Activated CD4-positive, alpha-beta T cell treated with anti-CD3 and anti-CD28 coated beads, Interleukin-2, Interleukin-6, amounts not matched to agents 100 ng/mL and 50 ng/mL, durations not matched to agents 16 hours and 8 hours (primary cell): Measurements from ENCODE around the gene C1QTNF3.
"Not testable (repeated sequence)": the region's sequence is repeated elsewhere in the genome, so short reads cannot be mapped to it uniquely, and the experiment has no call there.

ENCODE experiments used
- DNase-seq: peaks from one replicate; pipeline ENCODE4 v3.0.0-alpha.2; 2020

Gene C1QTNF3

GRCh38 chr5:34043099-34043876, at the start of gene C1QTNF3:
C1QTNF3 (minus strand) TSS chr5:34043213; CDS start chr5:34043125, 88 bp downstream.
- no peak for DNase-seq

- not testable (repeated sequence) for DNase-seq
Observed at GRCh38 chr5:34091039-34091438, 48.0 kb upstream of the C1QTNF3 start.

GRCh38 chr5:34089802-34090201, 46.8 kb upstream of the C1QTNF3 start:
- DNase-seq = not testable (repeated sequence)

- not testable (repeated sequence) for DNase-seq
Observed at GRCh38 chr5:34087728-34088127, 44.7 kb upstream of the C1QTNF3 start.

GRCh38 chr5:34083898-34084297, 40.9 kb upstream of the C1QTNF3 start:
- DNase-seq = not testable (repeated sequence)

GRCh38 chr5:34079505-34079904, 36.5 kb upstream of the C1QTNF3 start:
- not testable (repeated sequence) for DNase-seq

GRCh38 chr5:34077636-34078035, 34.6 kb upstream of the C1QTNF3 start:
- DNase-seq = not testable (repeated sequence)

GRCh38 chr5:34076719-34077364, 33.8 kb upstream of the C1QTNF3 start:
- not testable (repeated sequence) for DNase-seq

GRCh38 chr5:34074472-34074871, 31.5 kb upstream of the C1QTNF3 start:
- DNase-seq = not testable (repeated sequence)

- DNase-seq = not testable (repeated sequence)
Observed at GRCh38 chr5:34074071-34074470, 31.1 kb upstream of the C1QTNF3 start.

- not testable (repeated sequence) for DNase-seq
Observed at GRCh38 chr5:34070626-34071025, 27.6 kb upstream of the C1QTNF3 start.

- no peak for DNase-seq
Observed at GRCh38 chr5:34064656-34065055, 21.6 kb upstream of the C1QTNF3 start.

GRCh38 chr5:34062419-34062818, 19.4 kb upstream of the C1QTNF3 start:
- no peak for DNase-seq

GRCh38 chr5:34061993-34062392, 19.0 kb upstream of the C1QTNF3 start:
- DNase-seq = no peak

- DNase-seq = no peak
Observed at GRCh38 chr5:34059977-34060376, 17.0 kb upstream of the C1QTNF3 start.

- DNase-seq = no peak
Observed at GRCh38 chr5:34058532-34058931, 15.5 kb upstream of the C1QTNF3 start.

GRCh38 chr5:34057569-34057968, 14.6 kb upstream of the C1QTNF3 start:
- DNase-seq = no peak

- DNase-seq = no peak
Observed at GRCh38 chr5:34057118-34057517, 14.1 kb upstream of the C1QTNF3 start.

GRCh38 chr5:34055667-34056066, 12.7 kb upstream of the C1QTNF3 start:
- DNase-seq = no peak

GRCh38 chr5:34054400-34054729, 11.4 kb upstream of the C1QTNF3 start:
- no peak for DNase-seq

- no peak for DNase-seq
Observed at GRCh38 chr5:34053571-34054399, 10.8 kb upstream of the C1QTNF3 start.

GRCh38 chr5:34053133-34053532, 10.1 kb upstream of the C1QTNF3 start:
- no peak for DNase-seq

GRCh38 chr5:34051374-34051980, 8.5 kb upstream of the C1QTNF3 start:
- DNase-seq = no peak
